Endometrium (tissue), 2 donors: Measurements from ENCODE around the gene LGI4.

Source experiments
- FAIRE-seq: peaks from 2 replicates; lab custom pipeline; 2012; peaks lifted over from hg19 to GRCh38; lab: Jason Lieb, UNC
- donor health status: control.
- donor health status: control.

LGI4 gene

DNA sequence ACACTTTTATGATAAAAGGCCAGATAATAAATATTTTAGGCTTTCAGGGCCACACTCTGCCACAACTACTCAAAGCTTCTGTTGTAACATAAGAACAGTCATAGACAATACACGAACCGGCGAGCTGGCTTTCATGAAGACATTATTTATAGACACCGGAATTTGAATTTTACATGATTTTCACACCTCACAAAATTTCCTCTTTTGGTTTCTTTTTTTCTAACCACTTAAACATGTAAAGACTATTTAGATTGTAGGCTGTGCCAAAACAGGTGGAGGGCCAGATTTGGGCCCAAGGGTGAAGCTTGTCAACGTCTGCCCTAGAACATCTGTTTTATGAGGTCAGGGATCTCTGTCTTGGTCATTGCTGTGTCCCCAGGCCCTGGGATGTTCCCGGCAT lies 48.9 kb downstream of the LGI4 start:
- FAIRE-seq: no peak

DNA sequence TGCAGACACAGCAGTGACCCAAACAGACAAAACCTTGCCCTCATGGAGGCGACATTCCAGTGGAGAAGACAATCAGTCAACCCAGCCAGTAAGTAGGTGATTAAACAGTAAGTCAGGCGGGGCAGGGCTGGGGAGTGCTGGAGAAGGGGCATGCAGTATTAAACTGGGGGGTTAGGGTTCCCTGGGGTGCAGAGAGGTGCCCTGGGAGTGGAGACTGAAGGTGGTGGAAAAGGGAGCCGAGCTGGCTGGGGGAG lies 50.4 kb downstream of the LGI4 start:
- no peak for FAIRE-seq

DNA sequence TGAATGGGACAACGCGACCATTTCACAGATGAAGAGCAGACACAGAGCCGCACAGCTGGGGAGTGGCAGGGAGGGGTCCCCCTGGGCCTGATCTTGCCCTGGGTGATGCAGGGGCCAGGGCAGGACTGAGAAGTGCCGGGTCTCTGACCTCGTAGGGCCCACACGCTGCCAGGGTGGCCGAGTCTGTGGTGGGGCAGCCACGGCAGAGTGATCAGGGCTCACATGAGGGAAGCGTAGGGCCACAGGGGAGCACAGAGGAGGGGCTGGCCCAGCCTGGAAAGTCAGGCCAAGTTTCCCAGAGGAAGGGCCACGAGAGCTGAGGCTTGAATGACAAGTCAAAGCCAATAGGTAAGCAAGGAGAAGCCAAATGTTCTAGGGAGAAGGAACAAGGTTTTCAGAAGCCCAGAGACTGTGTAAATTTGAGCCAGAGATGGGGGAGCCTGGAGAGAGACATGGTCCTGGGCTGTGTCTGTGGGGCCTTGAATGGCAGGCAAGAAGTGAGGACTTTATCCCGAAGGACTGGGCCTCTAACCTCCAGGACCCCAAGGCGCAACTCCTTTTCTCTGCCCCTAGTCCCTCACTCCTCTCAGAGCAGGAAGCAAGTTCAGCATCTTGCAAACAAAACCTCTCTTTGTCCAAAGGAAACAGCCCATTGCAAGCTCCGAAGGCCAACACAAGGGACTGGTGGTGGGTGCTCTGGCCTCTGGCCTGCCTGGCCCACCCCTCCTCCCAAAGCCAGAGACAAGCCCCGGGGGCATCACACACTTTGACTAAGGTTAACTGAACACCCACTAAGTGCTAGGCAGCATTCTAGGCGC lies 51.0 kb downstream of the LGI4 start:
- no peak for FAIRE-seq

DNA sequence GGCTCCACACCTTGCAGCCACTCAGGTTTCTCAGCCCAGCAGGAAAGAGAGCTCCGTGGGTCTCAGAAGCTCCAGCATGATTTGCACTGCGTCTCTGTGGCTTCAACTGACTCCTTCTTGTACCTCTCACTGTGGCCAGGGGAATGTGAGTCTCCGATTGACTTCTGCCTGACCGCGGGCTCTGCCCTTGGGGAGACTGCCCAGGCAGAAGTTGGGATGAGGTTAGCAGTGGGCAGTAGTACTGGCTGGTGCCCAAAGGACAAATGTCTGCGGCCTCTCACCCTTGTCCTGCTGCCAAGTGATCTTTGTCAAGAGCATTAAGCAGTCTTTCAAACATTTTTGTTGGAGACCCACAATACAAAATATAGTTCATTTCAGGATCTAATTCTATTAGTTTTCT lies 53.7 kb downstream of the LGI4 start:
- FAIRE-seq: no peak

DNA sequence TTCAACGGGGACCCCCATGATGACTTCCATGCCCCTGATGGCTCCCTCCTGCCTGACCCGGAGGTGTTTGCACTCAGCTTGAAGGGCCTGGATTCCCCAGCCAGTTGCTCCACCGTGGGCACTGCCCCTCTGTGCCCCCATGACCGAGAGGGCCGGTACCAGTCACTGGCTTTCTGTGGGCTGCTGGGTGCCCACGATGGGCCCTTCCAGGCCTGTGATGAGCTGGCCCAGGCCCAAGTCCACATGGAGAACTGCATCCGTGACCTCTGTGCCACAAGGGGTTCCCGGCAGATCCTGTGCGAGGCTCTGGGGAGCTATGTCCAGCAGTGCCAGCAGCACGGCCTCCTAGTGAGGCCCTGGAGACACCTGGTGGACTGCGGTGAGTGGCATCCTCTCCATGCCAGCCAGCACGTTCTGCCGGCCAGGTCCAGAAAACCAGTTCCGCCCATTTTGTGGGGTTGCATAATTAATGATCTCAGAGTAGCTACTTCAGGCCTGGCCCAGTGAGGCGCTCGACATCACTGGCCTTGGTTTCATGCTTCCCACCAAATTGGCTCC lies 54.2 kb downstream of the LGI4 start:
- no peak for FAIRE-seq

DNA sequence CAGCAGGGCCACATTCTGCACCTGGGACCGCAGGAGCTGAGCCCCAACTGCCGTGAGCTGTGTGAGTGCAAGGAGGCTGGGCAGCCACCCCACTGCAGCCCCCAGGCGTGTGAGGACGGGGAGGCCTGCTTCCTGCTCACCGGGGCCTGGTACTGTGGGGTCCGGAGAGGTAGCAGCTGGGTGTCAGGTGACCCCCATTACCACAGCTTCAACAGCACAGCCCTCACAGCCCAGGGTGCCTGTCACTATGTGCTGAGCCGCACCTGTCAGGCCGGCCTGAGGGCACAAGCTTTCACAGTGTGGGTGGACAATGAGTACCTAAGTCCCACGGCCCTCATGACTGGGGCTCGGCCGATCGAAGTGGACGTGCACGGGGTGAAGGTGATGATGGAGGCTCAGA lies 55.0 kb downstream of the LGI4 start:
- no peak for FAIRE-seq

DNA sequence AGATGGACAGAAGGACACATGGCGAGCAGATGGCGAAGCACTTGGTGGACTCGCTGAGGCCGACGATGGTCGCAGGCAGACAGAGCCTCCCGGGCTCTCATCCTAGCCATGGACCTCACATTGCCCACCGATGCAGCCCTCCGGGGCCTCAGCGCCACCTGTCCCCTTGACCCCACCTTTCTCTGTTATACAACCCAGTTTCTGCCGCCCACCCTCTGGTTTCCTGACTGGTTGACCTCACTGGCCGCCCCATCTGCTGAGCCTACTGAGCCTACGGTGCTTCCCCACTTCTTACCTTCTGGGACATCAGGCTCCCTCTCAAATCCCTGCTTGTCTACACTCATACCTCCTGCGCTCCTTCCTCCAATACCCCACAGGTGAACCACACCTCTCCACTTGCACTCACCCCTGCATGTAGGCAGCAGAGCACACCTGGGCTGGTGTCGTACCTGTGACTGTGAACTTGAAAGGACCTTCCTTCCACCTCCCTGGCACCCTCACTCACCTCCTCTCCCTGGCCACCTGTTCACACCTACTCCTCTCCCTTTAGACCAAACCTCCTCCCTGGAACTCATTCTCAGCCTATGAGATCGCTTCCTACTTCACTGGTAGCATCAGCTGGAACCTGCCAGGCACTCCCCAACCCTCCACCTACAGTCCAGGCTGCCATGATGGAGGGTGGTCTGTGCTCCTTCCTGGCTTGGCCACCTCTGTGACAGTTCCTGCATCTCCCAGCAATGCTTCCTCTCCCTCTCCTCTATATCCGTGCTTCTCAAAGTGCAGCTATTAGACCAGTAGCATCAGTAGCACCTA lies 57.2 kb downstream of the LGI4 start:
- FAIRE-seq: no peak

DNA sequence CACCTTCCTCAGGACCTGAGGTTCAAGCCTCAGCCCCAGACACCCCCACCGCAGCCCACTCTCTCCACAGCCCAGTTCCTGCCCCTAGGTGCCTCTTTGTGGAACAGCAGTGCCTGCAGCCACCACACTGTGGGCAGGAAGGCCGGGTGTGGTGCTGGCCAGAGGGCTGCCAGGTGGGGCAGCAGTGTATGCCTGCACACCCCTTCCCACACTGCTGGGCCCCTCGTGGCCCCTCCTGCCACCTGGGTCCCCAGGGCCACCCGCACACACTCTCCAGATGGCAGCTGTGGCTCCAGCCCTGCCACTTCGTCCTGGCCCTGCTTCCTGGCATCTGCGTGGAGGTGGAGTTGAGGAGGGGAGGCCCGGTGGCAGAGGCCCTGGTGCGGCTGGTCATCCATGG lies 58.2 kb downstream of the LGI4 start:
- no peak for FAIRE-seq

DNA sequence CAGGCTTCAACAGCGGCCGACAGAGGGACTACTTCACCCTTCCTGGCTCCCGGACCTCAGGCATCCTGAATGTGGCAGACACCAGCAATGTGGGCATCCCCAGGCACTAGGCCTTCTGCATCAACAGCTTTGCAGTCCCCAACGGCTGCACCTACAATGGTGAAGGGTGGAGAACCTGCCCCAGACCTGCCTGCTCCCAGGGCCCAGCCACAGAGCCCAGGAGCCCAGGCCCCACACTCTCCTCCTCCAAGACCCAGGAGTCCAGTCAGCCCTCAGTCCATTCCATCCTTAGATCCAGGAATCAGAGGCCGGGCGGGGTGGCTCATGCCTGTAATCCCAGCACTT lies 58.9 kb downstream of the LGI4 start:
- no peak for FAIRE-seq

DNA sequence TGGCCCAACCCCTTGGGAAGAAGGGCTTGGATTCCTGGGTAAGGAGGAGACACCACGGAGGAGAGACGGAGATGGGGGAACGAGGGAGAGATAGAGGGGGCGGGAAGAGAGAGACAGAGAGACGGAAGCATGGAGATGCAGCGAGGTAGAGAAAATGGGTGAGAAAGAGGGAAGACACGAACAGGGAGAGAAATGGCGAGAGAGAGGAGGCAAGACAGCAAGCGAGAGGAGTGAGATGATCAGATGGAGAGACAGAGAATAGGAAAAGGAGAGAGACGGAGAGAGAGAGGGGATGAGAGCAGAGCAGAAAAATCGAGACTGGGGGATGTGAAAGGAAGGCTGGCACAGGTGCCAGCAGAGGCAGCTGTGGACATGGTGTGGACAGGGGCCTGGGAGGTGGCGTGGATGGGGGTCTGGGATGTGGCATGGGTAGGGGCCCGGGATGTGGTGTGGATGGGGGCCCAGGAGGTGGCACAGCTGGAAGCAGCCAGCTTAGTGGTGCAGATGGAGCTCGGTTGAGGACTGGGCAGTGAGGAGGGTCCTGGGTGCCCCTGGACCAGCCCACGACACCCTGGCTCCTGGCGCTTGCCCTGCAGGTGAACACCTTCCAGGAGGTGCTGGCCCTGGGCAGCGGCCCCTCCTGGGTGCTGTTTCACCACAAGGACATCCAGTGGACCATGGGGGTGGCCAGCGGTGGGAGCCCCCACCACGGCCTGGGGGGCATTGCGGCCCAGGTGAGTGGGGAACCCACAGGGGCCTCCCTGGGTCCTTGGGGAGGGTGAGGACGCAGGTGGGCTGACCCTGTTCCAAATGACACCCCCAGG lies 59.4 kb downstream of the LGI4 start:
- no peak for FAIRE-seq
